ENCODE results near the gene IVD. TPM values are rescaled to one million over a fixed set of nuclear protein-coding genes. Genes with fewer than 3 reads are reported as not detected.

Gene IVD
- total RNA-seq (ENCODE audit: unreplicated experiment): 56.2 TPM
- long read RNA-seq, transcript IVD-206 (12 exons, 1,809 nt): major isoform, 22 of 29 reads
- long read RNA-seq, partial matches to known transcripts: 0 of 29 reads
- long read RNA-seq, other reads (novel, unspliced or antisense): 7 of 29 reads

- peak within 1 kb of the TSS; percentile 30 for H3K27ac Mint-ChIP-seq (ENCODE audit: unreplicated experiment)
- peaks cover 13% of the 10 kb centered on the region for H3K27me3 Mint-ChIP-seq (ENCODE audit: unreplicated experiment)
- TF ChIP-seq CTCF (IDR thresholded peaks at IDR 0.05; ENCODE audit: unreplicated experiment): no peak
- peaks cover 22% of the 10 kb centered on the region for H3K4me1 Mint-ChIP-seq (ENCODE audit: unreplicated experiment)
- peaks cover 18% of the 10 kb centered on the region for H3K36me3 Mint-ChIP-seq (ENCODE audit: low read depth, unreplicated experiment)
- H3K4me3 Mint-ChIP-seq (ENCODE audit: unreplicated experiment): peak within 1 kb of the TSS; percentile 84
- H3K9me3 Mint-ChIP-seq (ENCODE audit: unreplicated experiment): no peaks in the 10 kb centered on the region
- peak; percentile 93 for DNase-seq (ENCODE audit: low spot score)
Measured at GRCh38 chr15:40405501-40406381, at the start of gene IVD. IVD (plus strand) TSS chr15:40405795; CDS start chr15:40405828, 33 bp downstream.

GRCh38 chr15:40355976-40356585 is 49.5 kb upstream of the IVD start:
- H3K27ac Mint-ChIP-seq (ENCODE audit: unreplicated experiment): no peak overlapping the region

GRCh38 chr15:40357246-40357645 is 48.3 kb upstream of the IVD start:
- H3K36me3 Mint-ChIP-seq (ENCODE audit: low read depth, unreplicated experiment): no peaks in the 10 kb centered on the region
- H3K4me3 Mint-ChIP-seq (ENCODE audit: unreplicated experiment): peak overlapping the region; percentile 34
- H3K9me3 Mint-ChIP-seq (ENCODE audit: unreplicated experiment): no peaks in the 10 kb centered on the region
- no peak for DNase-seq (ENCODE audit: low spot score)
- no peak for TF ChIP-seq CTCF (IDR thresholded peaks at IDR 0.05; ENCODE audit: unreplicated experiment)
- H3K4me1 Mint-ChIP-seq (ENCODE audit: unreplicated experiment): peaks cover 8% of the 10 kb centered on the region
- H3K27ac Mint-ChIP-seq (ENCODE audit: unreplicated experiment): peak overlapping the region; percentile 9
- peaks cover 17% of the 10 kb centered on the region for H3K27me3 Mint-ChIP-seq (ENCODE audit: unreplicated experiment)

More at GRCh38 chr15:40355976-40356585, 49.5 kb upstream of the IVD start:
- H3K27me3 Mint-ChIP-seq (ENCODE audit: unreplicated experiment): peaks cover 17% of the 10 kb centered on the region
- H3K4me1 Mint-ChIP-seq (ENCODE audit: unreplicated experiment): peaks cover 8% of the 10 kb centered on the region
- H3K4me3 Mint-ChIP-seq (ENCODE audit: unreplicated experiment): no peak overlapping the region
- H3K9me3 Mint-ChIP-seq (ENCODE audit: unreplicated experiment): no peaks in the 10 kb centered on the region
- TF ChIP-seq CTCF (IDR thresholded peaks at IDR 0.05; ENCODE audit: unreplicated experiment): no peak
- H3K36me3 Mint-ChIP-seq (ENCODE audit: low read depth, unreplicated experiment): no peaks in the 10 kb centered on the region
- no peak for DNase-seq (ENCODE audit: low spot score)

- H3K9me3 Mint-ChIP-seq (ENCODE audit: unreplicated experiment): no peaks in the 10 kb centered on the region
- H3K4me3 Mint-ChIP-seq (ENCODE audit: unreplicated experiment): peak within 1 kb of the TSS; percentile 78
- TF ChIP-seq CTCF (IDR thresholded peaks at IDR 0.05; ENCODE audit: unreplicated experiment): no peak
- peak; percentile 94 for DNase-seq (ENCODE audit: low spot score)
- no peaks in the 10 kb centered on the region for H3K36me3 Mint-ChIP-seq (ENCODE audit: low read depth, unreplicated experiment)
- H3K4me1 Mint-ChIP-seq (ENCODE audit: unreplicated experiment): peaks cover 8% of the 10 kb centered on the region
- peaks cover 17% of the 10 kb centered on the region for H3K27me3 Mint-ChIP-seq (ENCODE audit: unreplicated experiment)
- peak within 1 kb of the TSS; percentile 9 for H3K27ac Mint-ChIP-seq (ENCODE audit: unreplicated experiment)
Measured at GRCh38 chr15:40357723-40358470, 47.7 kb upstream of the IVD start, which contains the start of gene DISP2. DISP2 (plus strand) TSS chr15:40358219; CDS start chr15:40358322, 103 bp downstream.
